CD14-positive monocyte (primary cell): Measurements from ENCODE around the gene NTRK2. TPM values are rescaled to one million over a fixed set of nuclear protein-coding genes. Genes with fewer than 3 reads are reported as not detected.

Experiments
- DNase-seq, 3 donors: peaks; one replicate each; pipeline ENCODE4 v3.0.0-alpha.2; 2011 to 2022
- H2AFZ ChIP-seq: 2 replicates; pipeline ENCODE4 v1.6.0; 2012; ENCODE audit warnings: mild to moderate bottlenecking, low read depth, low read length, inconsistent platforms; ENCODE audit not compliant: insufficient read depth, poor library complexity, severe bottlenecking
- H3K27ac ChIP-seq, 2 donors: 1 replicate in 1 of 2; 2 replicates in 1 of 2; pipeline ENCODE4 v1.5.1; 2012 to 2013; ENCODE audit warnings: low read length in 2 of 2, control low read depth in 1 of 2, inconsistent platforms in 1 of 2, low read depth in 1 of 2, mild to moderate bottlenecking in 1 of 2
- H3K27me3 ChIP-seq, 2 donors: one replicate each; pipeline versions ENCODE4 v1.6.0 to v1.6.1; 2011 to 2013; ENCODE audit warnings: low read length in 2 of 2; ENCODE audit not compliant: control insufficient read depth in 2 of 2, insufficient read depth in 2 of 2
- H3K36me3 ChIP-seq, 2 donors: replicated peaks in 1 of 2; 1 replicate in 1 of 2; 2 replicates in 1 of 2; pipeline versions ENCODE4 v1.5.1 to v1.6.1; 2012 to 2013; ENCODE audit warnings: low read length in 2 of 2, control low read depth in 1 of 2, inconsistent platforms in 1 of 2, mild to moderate bottlenecking in 1 of 2; ENCODE audit not compliant: insufficient read depth in 2 of 2, control insufficient read depth in 1 of 2
- H3K4me1 ChIP-seq, 2 donors: 1 replicate in 1 of 2; 2 replicates in 1 of 2; pipeline versions ENCODE4 v1.5.1 to v1.6.1; 2012 to 2013; ENCODE audit warnings: low read length in 2 of 2, control low read depth in 1 of 2, inconsistent platforms in 1 of 2, mild to moderate bottlenecking in 1 of 2, moderate library complexity in 1 of 2; ENCODE audit not compliant: insufficient read depth in 2 of 2, control insufficient read depth in 1 of 2
- H3K4me2 ChIP-seq: replicated peaks from 2 replicates; pipeline ENCODE3; 2012; ENCODE audit warnings: low read length, moderate library complexity, mild to moderate bottlenecking; ENCODE audit not compliant: poor library complexity, severe bottlenecking; ENCODE audit errors: extremely low read depth
- H3K4me3 ChIP-seq, 3 experiments: fragments of 200-600 bp in 1 of 3; sonication (generic) in 1 of 3; replicated peaks in 1 of 3; 1 replicate in 2 of 3; 2 replicates in 1 of 3; pipeline ENCODE4 v1.5.1; 2011 to 2013; ENCODE audit warnings: low read length in 3 of 3, mild to moderate bottlenecking in 3 of 3, control low read depth in 2 of 3, low read depth in 2 of 3, inconsistent platforms in 1 of 3, moderate library complexity in 1 of 3
- H3K79me2 ChIP-seq: 2 replicates; pipeline ENCODE4 v1.6.0; 2012; ENCODE audit warnings: mild to moderate bottlenecking, control low read depth, inconsistent platforms, low read length, moderate library complexity; ENCODE audit not compliant: insufficient read depth
- H3K9ac ChIP-seq: 2 replicates; pipeline ENCODE4 v1.6.0; 2017; ENCODE audit warnings: low read length, mild to moderate bottlenecking; ENCODE audit not compliant: insufficient read depth, poor library complexity, severe bottlenecking
- H3K9me3 ChIP-seq, 2 donors: replicated peaks in 1 of 2; 1 replicate in 1 of 2; 2 replicates in 1 of 2; pipeline versions ENCODE4 v1.5.1 to v1.6.1; 2012 to 2013; ENCODE audit warnings: low read length in 2 of 2, control low read depth in 1 of 2; ENCODE audit not compliant: control insufficient read depth in 1 of 2, insufficient read depth in 1 of 2
- H4K20me1 ChIP-seq: 2 replicates; pipeline ENCODE4 v1.6.0; 2012; ENCODE audit warnings: mild to moderate bottlenecking, low read length, control low read depth, moderate library complexity; ENCODE audit not compliant: insufficient read depth
- H3K27ac Mint-ChIP-seq, 7 donors: one replicate each; pipeline ENCODE4 v1.8.0; 2020; ENCODE audit warnings: mild to moderate bottlenecking in 7 of 7, mixed read lengths in 7 of 7, moderate library complexity in 6 of 7, inconsistent platforms in 2 of 7
- H3K27me3 Mint-ChIP-seq, 3 donors: one replicate each; pipeline ENCODE4 v1.8.0; 2021 to 2022; ENCODE audit warnings: low read depth in 3 of 3, mild to moderate bottlenecking in 3 of 3, mixed read lengths in 3 of 3, moderate library complexity in 3 of 3, inconsistent platforms in 1 of 3
- H3K36me3 Mint-ChIP-seq, 2 donors: one replicate each; pipeline ENCODE4 v1.8.0; 2020; ENCODE audit warnings: mixed read lengths in 2 of 2, inconsistent platforms in 1 of 2, mild to moderate bottlenecking in 1 of 2
- H3K4me1 Mint-ChIP-seq: one replicate; pipeline ENCODE4 v1.8.0; 2020; ENCODE audit warnings: mild to moderate bottlenecking, mixed read lengths
- H3K4me3 Mint-ChIP-seq, 2 donors: one replicate each; pipeline ENCODE4 v1.8.0; 2020; ENCODE audit warnings: mild to moderate bottlenecking in 2 of 2, mixed read lengths in 2 of 2, moderate library complexity in 1 of 2
- H3K9me3 Mint-ChIP-seq, 7 donors: one replicate each; pipeline ENCODE4 v1.8.0; 2020 to 2022; ENCODE audit warnings: mixed read lengths in 7 of 7, mild to moderate bottlenecking in 6 of 7, moderate library complexity in 6 of 7, inconsistent platforms in 2 of 7
- WGBS: methylation state at CpG from one replicate; pipeline ENCODE4 v1.1.5; 2013; ENCODE audit warnings: missing lambda C conversion rate; ENCODE audit not compliant: insufficient coverage; 5-methylcytosine and 5-hydroxymethylcytosine counted together
- intact Hi-C, 2 donors: fragments of 100-400 bp; cut with micrococcal nuclease; formaldehyde crosslinking; loops; one replicate each; pipeline versions ENCODE4 v1.15.0 to v1.15.1; 2023
- polyA plus RNA-seq, 3 donors: library from polyadenylated mRNA; depleted of rRNA in 1 of 3; unstranded in 2 of 3; stranded (reverse) in 1 of 3; fragments of 300-500 nt in 2 of 3; fragments of >200 nt in 1 of 3; fragmentation: Illumina TruSeq in 2 of 3; gene quantifications; 1 replicate in 2 of 3; 2 replicates in 1 of 3; pipeline ENCODE4 v1.2.3, GENCODE V29; 2012 to 2021
- TF ChIP-seq, protein P1 (sequence below): fragments of 200-600 bp; IDR thresholded peaks from one replicate; pipeline ENCODE4 v1.8.0; 2022; ENCODE audit warnings: antibody characterized with exemption, mild to moderate bottlenecking

The NTRK2 gene
- polyA plus RNA-seq, 3 donors = not detected

DNA sequence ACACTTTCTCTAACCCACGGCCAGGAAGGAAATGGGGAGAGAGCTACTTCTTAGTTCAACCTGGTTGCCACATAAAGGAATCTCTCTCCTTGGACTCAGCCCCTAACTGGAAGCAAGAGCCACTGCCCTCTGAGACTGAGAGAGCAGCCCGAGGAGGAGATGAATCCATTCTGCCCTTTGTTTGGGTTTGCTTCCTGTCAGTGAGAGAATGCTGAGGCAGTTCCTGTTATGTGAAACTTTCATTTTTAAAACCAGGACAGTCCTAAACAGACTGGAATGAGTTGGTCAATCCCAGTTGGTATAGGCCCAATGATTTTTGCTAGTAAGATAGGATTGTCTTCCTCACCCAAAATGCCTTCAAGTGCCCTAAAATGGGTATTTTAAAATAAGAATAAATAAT lies 205.1 kb downstream of the NTRK2 start:
- Mint-ChIP-seq H3K27ac (no peak overlapping the region), H3K4me1 (peaks cover 4% of the 10 kb centered on the region), H3K9me3 (peaks cover 0 to 5% (median 0%) of the 10 kb centered on the region in 7 donors), H3K36me3 (no peaks in the 10 kb centered on the region), H3K4me3 (no peak overlapping the region), H3K27me3 (peaks cover 0 to 2% (median 0%) of the 10 kb centered on the region in 3 donors)
- no peaks in the 10 kb centered on the region for H3K27me3 ChIP-seq
- no peak overlapping the region for H3K4me2 ChIP-seq
- intact Hi-C loops = no loop called here
- TF ChIP-seq, protein P1, sequence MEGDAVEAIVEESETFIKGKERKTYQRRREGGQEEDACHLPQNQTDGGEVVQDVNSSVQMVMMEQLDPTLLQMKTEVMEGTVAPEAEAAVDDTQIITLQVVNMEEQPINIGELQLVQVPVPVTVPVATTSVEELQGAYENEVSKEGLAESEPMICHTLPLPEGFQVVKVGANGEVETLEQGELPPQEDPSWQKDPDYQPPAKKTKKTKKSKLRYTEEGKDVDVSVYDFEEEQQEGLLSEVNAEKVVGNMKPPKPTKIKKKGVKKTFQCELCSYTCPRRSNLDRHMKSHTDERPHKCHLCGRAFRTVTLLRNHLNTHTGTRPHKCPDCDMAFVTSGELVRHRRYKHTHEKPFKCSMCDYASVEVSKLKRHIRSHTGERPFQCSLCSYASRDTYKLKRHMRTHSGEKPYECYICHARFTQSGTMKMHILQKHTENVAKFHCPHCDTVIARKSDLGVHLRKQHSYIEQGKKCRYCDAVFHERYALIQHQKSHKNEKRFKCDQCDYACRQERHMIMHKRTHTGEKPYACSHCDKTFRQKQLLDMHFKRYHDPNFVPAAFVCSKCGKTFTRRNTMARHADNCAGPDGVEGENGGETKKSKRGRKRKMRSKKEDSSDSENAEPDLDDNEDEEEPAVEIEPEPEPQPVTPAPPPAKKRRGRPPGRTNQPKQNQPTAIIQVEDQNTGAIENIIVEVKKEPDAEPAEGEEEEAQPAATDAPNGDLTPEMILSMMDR = no peak
- no CpG with 5 or more reads among the region's 2 CpGs for WGBS
- H3K4me3 ChIP-seq = no peak overlapping the region
- H3K4me1 ChIP-seq = no peaks in the 10 kb centered on the region
- no peaks in the 10 kb centered on the region for H4K20me1 ChIP-seq
- no peaks in the 10 kb centered on the region for H3K36me3 ChIP-seq
- no peak overlapping the region for H2AFZ ChIP-seq
- H3K27ac ChIP-seq = no peak overlapping the region
- H3K9me3 ChIP-seq = no peaks in the 10 kb centered on the region
- H3K9ac ChIP-seq = no peak overlapping the region
- H3K79me2 ChIP-seq = no peaks in the 10 kb centered on the region
- DNase-seq = no peak

DNA sequence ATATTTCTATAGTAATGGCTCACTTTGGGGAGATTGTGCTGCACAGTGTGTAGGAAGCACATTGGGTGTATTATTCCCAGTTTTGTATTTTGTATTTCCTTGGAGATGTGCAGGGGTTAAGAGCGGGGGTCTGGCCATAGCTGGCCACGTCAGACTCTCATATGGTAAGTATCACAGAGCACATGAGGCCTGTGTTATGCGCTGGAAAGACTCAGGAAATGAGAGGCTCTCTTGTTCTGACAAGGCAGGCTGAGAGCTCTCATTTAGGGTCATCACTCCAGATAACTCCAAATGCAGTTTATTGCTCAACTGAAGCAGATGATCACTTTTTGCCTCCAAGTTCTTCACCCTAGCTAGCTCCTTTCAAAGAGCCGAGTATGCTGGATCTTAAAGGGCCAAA lies 205.7 kb downstream of the NTRK2 start:
- 88% methylated on average over 4 of the region's 4 CpGs for WGBS
- Mint-ChIP-seq H3K4me1 (peaks cover 4% of the 10 kb centered on the region), H3K27me3 (peaks cover 0 to 2% (median 0%) of the 10 kb centered on the region in 3 donors), H3K36me3 (no peaks in the 10 kb centered on the region), H3K9me3 (peaks cover 0 to 5% (median 0%) of the 10 kb centered on the region in 7 donors), H3K27ac (no peak overlapping the region), H3K4me3 (no peak overlapping the region)
- no peaks in the 10 kb centered on the region for H4K20me1 ChIP-seq
- no peak overlapping the region for H3K27ac ChIP-seq
- no peaks in the 10 kb centered on the region for H3K27me3 ChIP-seq
- no peak overlapping the region for H3K4me3 ChIP-seq
- no peaks in the 10 kb centered on the region for H3K79me2 ChIP-seq
- no peaks in the 10 kb centered on the region for H3K4me1 ChIP-seq
- H3K4me2 ChIP-seq = no peak overlapping the region
- DNase-seq = no peak
- no peaks in the 10 kb centered on the region for H3K9me3 ChIP-seq
- H3K9ac ChIP-seq = no peak overlapping the region
- H3K36me3 ChIP-seq = no peaks in the 10 kb centered on the region
- no peak overlapping the region for H2AFZ ChIP-seq
- intact Hi-C loops = no loop called here
- TF ChIP-seq, protein P1 = no peak
